ENCODE data around the gene NCMAP.

Gene NCMAP

GRCh38 chr1:24588573-24588972 is 32.7 kb downstream of the NCMAP start:
- Mint-ChIP-seq H3K27ac (ENCODE audit: low read depth) (no peak overlapping the region), H3K27me3 (peaks cover 25% of the 10 kb centered on the region), H3K4me3 (no peak overlapping the region), H3K9me3 (no peaks in the 10 kb centered on the region), H3K4me1 (peaks cover 8% of the 10 kb centered on the region), H3K36me3 (ENCODE audit: insufficient read depth) (no peaks in the 10 kb centered on the region)
- DNase-seq (ENCODE audit: low spot score in 2 of 2) (no peak), ATAC-seq (replicated peaks; ENCODE audit: extremely low read depth, poor library complexity, severe bottlenecking) (no peak)

DNA sequence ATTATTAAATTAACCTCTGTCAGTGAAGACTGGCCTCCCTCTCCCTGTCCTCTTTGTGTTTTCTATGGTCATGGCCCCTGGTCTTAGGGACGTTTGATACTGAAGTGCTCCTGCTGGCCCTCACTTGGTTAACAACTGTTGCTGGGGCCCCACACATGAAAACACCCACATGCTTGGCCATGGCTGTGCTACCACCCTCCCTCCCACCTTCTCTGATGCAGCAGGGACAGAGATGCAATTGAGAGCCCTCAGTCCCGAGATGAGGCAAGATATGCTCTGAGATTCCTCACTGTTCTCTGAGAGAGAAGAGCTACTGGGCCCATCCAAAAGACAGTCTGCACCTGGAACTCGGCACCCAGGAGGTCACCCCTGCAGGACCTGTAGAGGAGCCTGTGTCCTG is 33.3 kb downstream of the NCMAP start:
- H3K9me3 Mint-ChIP-seq: no peaks in the 10 kb centered on the region
- ATAC-seq (replicated peaks; ENCODE audit: extremely low read depth, poor library complexity, severe bottlenecking) (no peak), DNase-seq (ENCODE audit: low spot score in 2 of 2) (no peak)
- H3K27me3 Mint-ChIP-seq: peaks cover 28% of the 10 kb centered on the region
- no peak overlapping the region for H3K4me3 Mint-ChIP-seq
- no peak overlapping the region for H3K27ac Mint-ChIP-seq (ENCODE audit: low read depth)
- peaks cover 8% of the 10 kb centered on the region for H3K4me1 Mint-ChIP-seq
- H3K36me3 Mint-ChIP-seq (ENCODE audit: insufficient read depth): no peaks in the 10 kb centered on the region

DNA sequence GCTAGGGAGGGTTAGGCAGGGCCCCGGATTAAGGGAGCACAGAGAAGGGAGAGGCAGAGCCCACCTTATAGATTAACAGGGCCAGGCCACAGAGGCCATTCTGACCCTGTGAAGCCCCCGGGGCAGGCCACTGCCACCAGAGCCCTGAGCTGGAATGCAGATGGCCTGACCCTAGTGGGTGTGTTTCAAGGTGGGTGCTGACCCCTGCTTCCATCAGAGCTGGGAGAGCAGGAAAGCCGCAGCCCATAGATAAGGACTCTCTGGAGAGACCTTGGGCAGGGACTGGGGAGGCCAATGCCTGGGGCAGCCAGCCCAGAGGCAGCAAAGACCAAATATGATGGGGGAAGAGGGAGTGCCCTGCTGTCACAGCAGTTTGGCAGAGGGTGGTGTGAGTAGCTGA is 35.9 kb downstream of the NCMAP start:
- H3K36me3 Mint-ChIP-seq (ENCODE audit: insufficient read depth): no peaks in the 10 kb centered on the region
- H3K27ac Mint-ChIP-seq (ENCODE audit: low read depth): no peak overlapping the region
- peaks cover 43% of the 10 kb centered on the region for H3K27me3 Mint-ChIP-seq
- H3K9me3 Mint-ChIP-seq: no peaks in the 10 kb centered on the region
- peaks cover 6% of the 10 kb centered on the region for H3K4me1 Mint-ChIP-seq
- ATAC-seq (replicated peaks; ENCODE audit: extremely low read depth, poor library complexity, severe bottlenecking) (no peak), DNase-seq (ENCODE audit: low spot score in 2 of 2) (no peak)
- no peak overlapping the region for H3K4me3 Mint-ChIP-seq

GRCh38 chr1:24594328-24594598 is 38.4 kb downstream of the NCMAP start:
- H3K9me3 Mint-ChIP-seq: no peaks in the 10 kb centered on the region

DNA sequence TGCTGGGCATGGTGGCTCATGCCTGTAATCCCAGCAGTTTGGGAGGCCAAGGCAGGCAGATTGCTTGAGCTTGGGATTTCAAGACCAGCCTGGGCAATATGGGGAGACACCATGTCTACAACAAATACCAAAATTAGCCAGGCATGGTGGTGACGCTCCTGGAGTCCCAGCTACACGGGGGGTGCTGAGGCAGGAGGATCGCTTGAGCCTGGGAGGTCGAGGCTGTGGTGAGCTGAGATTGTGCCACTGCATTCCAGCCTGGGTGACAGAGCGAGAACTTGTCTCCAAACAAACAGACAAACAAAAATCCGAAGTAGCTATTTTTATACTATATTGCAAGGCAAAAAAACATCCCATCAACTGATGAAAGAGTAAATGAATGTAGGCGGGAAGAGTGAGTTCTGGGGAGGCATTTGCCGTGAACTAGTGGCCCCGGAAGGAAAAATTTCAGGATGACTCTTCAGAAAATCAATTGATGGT is 40.6 kb downstream of the NCMAP start:
- DNase-seq (ENCODE audit: low spot score in 2 of 2) (no peak), ATAC-seq (replicated peaks; ENCODE audit: extremely low read depth, poor library complexity, severe bottlenecking) (no peak)
- H3K9me3 Mint-ChIP-seq: no peaks in the 10 kb centered on the region
- no peak overlapping the region for H3K27ac Mint-ChIP-seq (ENCODE audit: low read depth)
- H3K27me3 Mint-ChIP-seq: peaks cover 44% of the 10 kb centered on the region
- H3K4me1 Mint-ChIP-seq: no peaks in the 10 kb centered on the region
- peaks cover 2% of the 10 kb centered on the region for H3K36me3 Mint-ChIP-seq (ENCODE audit: insufficient read depth)
- H3K4me3 Mint-ChIP-seq: no peak overlapping the region

More at GRCh38 chr1:24594328-24594598, 38.4 kb downstream of the NCMAP start:
- Mint-ChIP-seq H3K4me1 (no peaks in the 10 kb centered on the region), H3K36me3 (ENCODE audit: insufficient read depth) (peaks cover 2% of the 10 kb centered on the region), H3K27me3 (peaks cover 49% of the 10 kb centered on the region), H3K27ac (ENCODE audit: low read depth) (no peak overlapping the region), H3K4me3 (no peak overlapping the region)
- ATAC-seq (replicated peaks; ENCODE audit: extremely low read depth, poor library complexity, severe bottlenecking) (no peak), DNase-seq (ENCODE audit: low spot score in 2 of 2) (no peak)

DNA sequence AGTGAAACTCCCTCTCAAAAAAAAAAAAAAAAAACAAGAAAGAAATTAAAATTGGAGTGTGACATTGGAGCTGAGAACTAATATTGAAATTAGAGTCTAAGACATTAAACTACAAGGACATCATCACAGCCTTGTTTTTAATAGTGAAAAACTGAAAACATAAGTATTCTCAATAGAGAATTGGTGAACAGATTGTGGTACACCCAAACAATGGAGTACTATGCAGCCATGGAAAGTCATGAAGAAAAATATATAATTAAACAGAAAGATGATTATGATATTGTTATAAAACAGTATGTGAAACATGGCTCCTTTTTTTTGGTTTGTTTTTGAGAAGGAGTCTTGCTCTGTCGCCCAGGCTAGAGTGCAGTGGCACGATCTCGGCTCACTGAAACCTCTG is 43.4 kb downstream of the NCMAP start:
- Mint-ChIP-seq H3K9me3 (no peaks in the 10 kb centered on the region), H3K27me3 (peaks cover 31% of the 10 kb centered on the region), H3K36me3 (ENCODE audit: insufficient read depth) (peaks cover 2% of the 10 kb centered on the region), H3K4me1 (no peaks in the 10 kb centered on the region), H3K27ac (ENCODE audit: low read depth) (no peak overlapping the region), H3K4me3 (no peak overlapping the region)
- DNase-seq (ENCODE audit: low spot score in 2 of 2) (no peak), ATAC-seq (replicated peaks; ENCODE audit: extremely low read depth, poor library complexity, severe bottlenecking) (no peak)

GRCh38 chr1:24600551-24600950 is 44.7 kb downstream of the NCMAP start:
- ATAC-seq (replicated peaks; ENCODE audit: extremely low read depth, poor library complexity, severe bottlenecking): no peak
- peaks cover 18% of the 10 kb centered on the region for H3K27me3 Mint-ChIP-seq
- no peak overlapping the region for H3K4me3 Mint-ChIP-seq
- peaks cover 2% of the 10 kb centered on the region for H3K36me3 Mint-ChIP-seq (ENCODE audit: insufficient read depth)
- H3K4me1 Mint-ChIP-seq: no peaks in the 10 kb centered on the region
- DNase-seq (ENCODE audit: low spot score in 2 of 2): no peak
- no peaks in the 10 kb centered on the region for H3K9me3 Mint-ChIP-seq
- H3K27ac Mint-ChIP-seq (ENCODE audit: low read depth): no peak overlapping the region

DNA sequence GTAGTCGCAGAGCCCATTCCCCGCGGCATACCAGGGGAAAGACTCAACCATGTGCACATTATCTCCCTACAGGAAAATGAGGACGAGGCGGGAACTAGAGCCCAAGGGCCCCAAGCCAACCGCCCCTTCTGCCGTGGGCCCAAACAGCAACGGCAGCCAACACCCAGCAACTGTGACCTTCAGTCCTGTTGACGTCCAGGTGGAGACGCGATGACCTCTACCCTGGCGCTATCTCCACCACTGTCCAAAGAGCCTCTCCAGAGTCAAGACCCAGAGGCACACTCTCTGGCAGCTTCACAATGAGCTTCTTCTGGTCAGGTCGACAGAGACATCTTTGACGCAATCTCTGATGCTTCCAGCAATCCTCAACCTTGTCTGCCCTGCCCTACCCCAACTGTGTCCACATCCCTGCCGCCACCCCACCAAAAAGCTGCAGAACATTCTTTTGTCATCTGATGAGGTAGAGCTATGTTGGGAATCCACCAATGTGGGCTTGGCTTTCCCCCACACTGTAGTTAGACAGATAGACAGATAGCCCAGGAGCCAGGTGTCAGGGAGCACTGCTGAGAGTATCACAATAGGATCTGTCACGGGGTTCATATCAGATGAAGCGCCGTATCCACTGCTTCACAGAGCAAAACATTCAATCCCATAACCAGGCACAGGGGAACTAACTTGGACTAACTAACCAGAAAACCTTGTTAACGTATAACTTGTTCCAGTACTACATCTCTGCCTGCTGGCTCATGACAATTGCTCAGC is 49.8 kb downstream of the NCMAP start:
- Mint-ChIP-seq H3K4me3 (no peak overlapping the region), H3K27me3 (no peaks in the 10 kb centered on the region), H3K9me3 (no peaks in the 10 kb centered on the region), H3K36me3 (ENCODE audit: insufficient read depth) (peaks cover 1% of the 10 kb centered on the region), H3K27ac (ENCODE audit: low read depth) (no peak overlapping the region), H3K4me1 (no peaks in the 10 kb centered on the region)
- ATAC-seq (replicated peaks; ENCODE audit: extremely low read depth, poor library complexity, severe bottlenecking): no peak
- DNase-seq (ENCODE audit: low spot score in 2 of 2): no peak

DNA sequence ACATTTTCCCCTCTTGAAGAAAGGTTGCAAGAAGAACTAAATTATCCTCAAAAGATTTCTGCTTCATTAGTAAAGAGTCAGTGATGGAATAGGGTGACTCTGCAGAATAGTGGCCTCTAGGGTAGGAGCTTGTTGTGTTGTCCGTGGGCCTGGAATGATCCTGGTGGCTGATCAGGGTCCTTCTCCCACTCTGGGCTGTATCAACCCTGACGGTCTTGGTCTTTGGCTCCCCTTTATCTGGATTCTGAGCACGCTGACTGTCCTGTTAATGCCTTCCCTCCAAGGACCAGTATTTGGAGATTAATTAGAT is 50.4 kb downstream of the NCMAP start:
- H3K9me3 Mint-ChIP-seq: no peaks in the 10 kb centered on the region
- ATAC-seq (replicated peaks; ENCODE audit: extremely low read depth, poor library complexity, severe bottlenecking): no peak
- H3K27me3 Mint-ChIP-seq: no peaks in the 10 kb centered on the region
- no peak overlapping the region for H3K4me3 Mint-ChIP-seq
- no peak for DNase-seq (ENCODE audit: low spot score in 2 of 2)
- peaks cover 1% of the 10 kb centered on the region for H3K36me3 Mint-ChIP-seq (ENCODE audit: insufficient read depth)
- no peaks in the 10 kb centered on the region for H3K4me1 Mint-ChIP-seq
- no peak overlapping the region for H3K27ac Mint-ChIP-seq (ENCODE audit: low read depth)

DNA sequence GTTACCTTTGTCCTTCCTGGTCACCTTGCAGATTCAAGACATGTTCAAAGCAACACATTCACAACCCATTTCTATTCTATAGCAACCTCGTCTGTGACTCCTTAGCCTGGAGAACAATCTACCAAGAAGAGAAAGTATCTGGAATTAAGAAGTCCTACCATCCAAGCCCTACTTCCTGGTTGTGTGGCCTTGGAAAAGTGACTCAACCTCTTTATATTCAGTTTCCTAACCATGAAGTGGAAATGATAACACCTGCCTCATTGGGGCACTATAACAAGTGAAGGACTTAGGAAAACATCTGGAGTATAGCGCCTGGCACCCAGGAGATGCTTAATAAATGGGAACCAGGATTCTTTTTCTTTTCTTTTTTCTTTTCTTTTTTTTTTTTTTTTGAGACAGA is 50.7 kb downstream of the NCMAP start:
- Mint-ChIP-seq H3K27me3 (no peaks in the 10 kb centered on the region), H3K4me1 (no peaks in the 10 kb centered on the region), H3K4me3 (no peak overlapping the region), H3K36me3 (ENCODE audit: insufficient read depth) (peaks cover 1% of the 10 kb centered on the region), H3K9me3 (no peaks in the 10 kb centered on the region), H3K27ac (ENCODE audit: low read depth) (no peak overlapping the region)
- ATAC-seq (replicated peaks; ENCODE audit: extremely low read depth, poor library complexity, severe bottlenecking) (no peak), DNase-seq (ENCODE audit: low spot score in 2 of 2) (no peak)

- Mint-ChIP-seq H3K9me3 (no peaks in the 10 kb centered on the region), H3K27me3 (peaks cover 17% of the 10 kb centered on the region), H3K36me3 (ENCODE audit: insufficient read depth) (peaks cover 1% of the 10 kb centered on the region), H3K4me3 (no peak overlapping the region), H3K4me1 (no peaks in the 10 kb centered on the region), H3K27ac (ENCODE audit: low read depth) (no peak overlapping the region)
- DNase-seq (ENCODE audit: low spot score in 2 of 2) (no peak), ATAC-seq (replicated peaks; ENCODE audit: extremely low read depth, poor library complexity, severe bottlenecking) (no peak)
Measured at GRCh38 chr1:24609949-24610517, 54.1 kb downstream of the NCMAP start.

DNA sequence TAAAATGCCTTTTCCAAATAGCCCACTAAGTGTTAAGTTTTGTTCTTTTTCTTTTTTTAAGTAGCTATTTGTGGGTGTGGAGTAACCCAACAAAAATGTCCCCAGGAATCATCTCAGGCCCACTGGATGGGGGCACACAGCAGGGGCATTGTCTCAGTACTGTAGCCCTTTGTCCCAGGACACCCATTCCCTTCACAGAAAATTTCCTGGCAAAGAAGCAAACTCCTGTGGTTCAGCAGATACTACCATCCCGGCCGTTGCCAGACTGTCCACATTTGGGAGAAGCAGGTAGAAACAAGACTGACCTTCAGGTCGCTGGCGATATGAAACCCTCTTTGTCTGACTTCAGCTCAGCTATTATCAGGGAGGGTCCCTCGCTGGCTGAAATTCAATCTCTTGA is 63.5 kb downstream of the NCMAP start:
- ATAC-seq (replicated peaks; ENCODE audit: extremely low read depth, poor library complexity, severe bottlenecking): no peak
- H3K4me1 Mint-ChIP-seq: no peaks in the 10 kb centered on the region

GRCh38 chr1:24620678-24621077 is 64.8 kb downstream of the NCMAP start:
- no peak overlapping the region for H3K4me3 Mint-ChIP-seq
- no peaks in the 10 kb centered on the region for H3K4me1 Mint-ChIP-seq
- H3K27ac Mint-ChIP-seq (ENCODE audit: low read depth): no peak overlapping the region
- no peak for DNase-seq (ENCODE audit: low spot score in 2 of 2)
- no peak for ATAC-seq (replicated peaks; ENCODE audit: extremely low read depth, poor library complexity, severe bottlenecking)
- H3K9me3 Mint-ChIP-seq: no peaks in the 10 kb centered on the region
- H3K27me3 Mint-ChIP-seq: peaks cover 81% of the 10 kb centered on the region
- peaks cover 3% of the 10 kb centered on the region for H3K36me3 Mint-ChIP-seq (ENCODE audit: insufficient read depth)

More for the DNA sequence above, 63.5 kb downstream of the NCMAP start:
- DNase-seq (ENCODE audit: low spot score in 2 of 2): no peak
- Mint-ChIP-seq H3K4me3 (no peak overlapping the region), H3K9me3 (no peaks in the 10 kb centered on the region), H3K27ac (ENCODE audit: low read depth) (no peak overlapping the region), H3K36me3 (ENCODE audit: insufficient read depth) (no peaks in the 10 kb centered on the region), H3K27me3 (peaks cover 74% of the 10 kb centered on the region)

Data from central memory CD8-positive, alpha-beta T cell (primary cell).